Endothelial cell of umbilical vein (primary cell): ENCODE data around the gene CHRD. TPM values are rescaled to one million over a fixed set of nuclear protein-coding genes. Genes with fewer than 3 reads are reported as not detected.

ENCODE experiments used
- BruUV-seq: library from RNA; stranded (reverse); fragments of 400-500 nt; replicated peaks from 2 replicates; lab custom pipeline; 2021; lab: Mats Ljungman, UMichigan
- CTCF ChIA-PET: fragments of 300-600, 350-600 bp; sonication (Branson Sonifier 250); formaldehyde crosslinking; loops from one replicate; lab custom pipeline; 2021; ENCODE audit warnings: antibody characterized with exemption, inconsistent platforms; lab: Charles Lee
- POLR2A ChIA-PET: fragments of 300-600, 350-600 bp; sonication (Branson Sonifier 250); formaldehyde crosslinking; loops from one replicate; lab custom pipeline; 2021; ENCODE audit warnings: antibody characterized with exemption, inconsistent platforms; lab: Charles Lee
- DNase-seq: peaks from one replicate; pipeline ENCODE4 v3.0.0-alpha.2; 2011; ENCODE audit warnings: low read depth, low spot score
- FAIRE-seq: peaks from 2 replicates; lab custom pipeline; 2011; peaks lifted over from hg19 to GRCh38; lab: Jason Lieb, UNC
- H2AFZ ChIP-seq: 2 replicates; pipeline ENCODE4 v1.6.0; 2012; ENCODE audit warnings: low read depth, low read length, control low read depth, inconsistent platforms
- H3K27ac ChIP-seq: 2 replicates; pipeline ENCODE4 v1.5.1; 2011; ENCODE audit warnings: low read depth, mild to moderate bottlenecking, control low read depth, low read length, moderate library complexity; ENCODE audit not compliant: insufficient read depth
- H3K27me3 ChIP-seq, 2 experiments: 2 replicates each; pipeline versions ENCODE4 v1.6.0 to v1.6.1; 2011; ENCODE audit warnings: low read length in 2 of 2, mixed read lengths in 1 of 2; ENCODE audit not compliant: control insufficient read depth in 2 of 2, insufficient read depth in 2 of 2
- H3K36me3 ChIP-seq, 2 experiments: 2 replicates in 1 of 2; 3 replicates in 1 of 2; pipeline ENCODE4 v1.5.1; 2011; ENCODE audit warnings: low read length in 2 of 2, mild to moderate bottlenecking in 1 of 2, moderate library complexity in 1 of 2; ENCODE audit not compliant: control insufficient read depth in 2 of 2, insufficient read depth in 2 of 2; ENCODE audit errors: extremely low read depth in 1 of 2
- H3K4me1 ChIP-seq: 3 replicates; pipeline ENCODE4 v1.5.1; 2011; ENCODE audit warnings: mild to moderate bottlenecking, low read length; ENCODE audit not compliant: control insufficient read depth, insufficient read depth; ENCODE audit errors: extremely low read depth
- H3K4me2 ChIP-seq: 2 replicates; pipeline ENCODE4 v1.6.1; 2011; ENCODE audit warnings: low read length, control low read depth, mixed read lengths; ENCODE audit not compliant: insufficient read depth
- H3K4me3 ChIP-seq, 3 experiments: fragments of 200-600 bp in 1 of 3; sonication (generic), shearing (Covaris generic) in 1 of 3; replicated peaks in 1 of 3; 2 replicates each; pipeline ENCODE4 v1.5.1; 2011 to 2016; ENCODE audit warnings: control low read depth in 3 of 3, low read length in 3 of 3, mild to moderate bottlenecking in 2 of 3, inconsistent platforms in 1 of 3, low read depth in 1 of 3, moderate library complexity in 1 of 3; ENCODE audit not compliant: insufficient read depth in 1 of 3
- H3K79me2 ChIP-seq: 2 replicates; pipeline ENCODE4 v1.6.0; 2012; ENCODE audit warnings: low read length, inconsistent platforms; ENCODE audit not compliant: control insufficient read depth, insufficient read depth
- H3K9ac ChIP-seq: replicated peaks from 2 replicates; pipeline ENCODE3; 2011; ENCODE audit warnings: low read length, control low read depth; ENCODE audit not compliant: insufficient read depth; ENCODE audit errors: extremely low read depth
- H3K9me1 ChIP-seq: replicated peaks from 3 replicates; pipeline ENCODE4 v1.6.0; 2011; ENCODE audit warnings: mild to moderate bottlenecking, low read length; ENCODE audit not compliant: control insufficient read depth, insufficient read depth; ENCODE audit errors: extremely low read depth
- H3K9me3 ChIP-seq: replicated peaks from 2 replicates; pipeline ENCODE4 v1.5.1; 2012; ENCODE audit warnings: low read length, inconsistent platforms; ENCODE audit not compliant: control insufficient read depth, insufficient read depth
- H4K20me1 ChIP-seq: replicated peaks from 2 replicates; pipeline ENCODE3; 2011; ENCODE audit warnings: mild to moderate bottlenecking, low read length; ENCODE audit not compliant: control insufficient read depth, insufficient read depth; ENCODE audit errors: extremely low read depth
- CTCF ChIP-seq, 2 donors: IDR thresholded peaks; 1 replicate in 1 of 2; 2 replicates in 1 of 2; pipeline ENCODE4 v1.5.1; 2011; ENCODE audit warnings: low read length in 2 of 2, mild to moderate bottlenecking in 2 of 2, moderate library complexity in 2 of 2, control low read depth in 1 of 2, inconsistent platforms in 1 of 2, low read depth in 1 of 2; ENCODE audit not compliant: insufficient read depth in 1 of 2; ENCODE audit errors: extremely low read depth in 1 of 2
- EZH2 ChIP-seq: IDR thresholded peaks from 2 replicates; pipeline ENCODE4 v1.6.1; 2012; ENCODE audit warnings: borderline replicate concordance, low read depth, mild to moderate bottlenecking, moderate library complexity, low read length, inconsistent platforms; ENCODE audit not compliant: severe bottlenecking
- FOS ChIP-seq: IDR thresholded peaks from 2 replicates; pipeline ENCODE4 v1.6.1; 2011; ENCODE audit warnings: mild to moderate bottlenecking, low read length, moderate library complexity, borderline replicate concordance; ENCODE audit not compliant: insufficient read depth
- GATA2 ChIP-seq: IDR thresholded peaks from 2 replicates; pipeline ENCODE4 v1.7.0; 2011; ENCODE audit warnings: low read depth, mild to moderate bottlenecking, moderate library complexity, mixed read lengths, low read length; ENCODE audit not compliant: insufficient read length, insufficient read depth
- JUN ChIP-seq: IDR thresholded peaks from 2 replicates; pipeline ENCODE4 v1.6.1; 2011; ENCODE audit warnings: borderline replicate concordance, low read depth; ENCODE audit not compliant: insufficient read length, insufficient read depth
- MAX ChIP-seq: IDR thresholded peaks from 2 replicates; pipeline ENCODE4 v1.6.1; 2011; ENCODE audit not compliant: insufficient read depth, insufficient read length
- MYC ChIP-seq: IDR thresholded peaks from one replicate; pipeline ENCODE4 v1.6.1; 2011; ENCODE audit warnings: mild to moderate bottlenecking, low read depth, low read length
- POLR2A ChIP-seq: IDR thresholded peaks from 2 replicates; pipeline ENCODE4 v1.6.1; 2012; ENCODE audit warnings: low read depth, mild to moderate bottlenecking, control low read depth, low read length
- POLR2AphosphoS5 ChIP-seq: IDR thresholded peaks from 2 replicates; pipeline ENCODE4 v1.6.1; 2012; ENCODE audit warnings: low read depth, mild to moderate bottlenecking, control low read depth, low read length, moderate library complexity; ENCODE audit not compliant: insufficient read depth
- dilution Hi-C: fragments of 300-500 bp; cut with MboI; formaldehyde crosslinking; loops from one replicate; pipeline ENCODE4 v1.15.0; 2019; ENCODE audit warnings: low sequenced_read_pairs; ENCODE audit not compliant: extremely low pct_ligation_motif_present
- intact Hi-C: fragments of 100-400 bp; cut with micrococcal nuclease; formaldehyde crosslinking; loops from one replicate; pipeline ENCODE4 v1.10.0; 2022
- polyA plus RNA-seq, 4 experiments: library from polyadenylated mRNA; depleted of rRNA in 3 of 4; stranded (reverse) in 3 of 4; unstranded in 1 of 4; fragments of >200 nt; gene quantifications; 2 replicates each; pipeline versions ENCODE4 v1.2.1 to v1.2.3, GENCODE V29; 2011 to 2012; ENCODE audit warnings: missing spikeins in 1 of 4
- total RNA-seq: library from RNA; stranded (reverse); gene quantifications from 2 replicates; pipeline ENCODE4 v1.2.3, GENCODE V29; 2021

The CHRD gene
- total and polyA plus RNA-seq, 2 donors (not counting 3 experiments of a cell fraction or from before 2014, with no cell fraction given) = 0.40 to 0.54 TPM

GRCh38 chr3:184341925-184342324, 37.9 kb upstream of the CHRD start:
- peaks cover 6 to 25% of the 10 kb centered on the region in 2 experiments for H3K36me3 ChIP-seq
- H3K79me2 ChIP-seq = peaks cover 32% of the 10 kb centered on the region
- no peak overlapping the region for H2AFZ ChIP-seq
- H4K20me1 ChIP-seq = no peaks in the 10 kb centered on the region
- peaks cover 30% of the 10 kb centered on the region for H3K4me1 ChIP-seq
- no peak overlapping the region for H3K27ac ChIP-seq
- intact Hi-C loops (no loop called here), dilution Hi-C loops (no loop called here)
- H3K9me1 ChIP-seq = no peaks in the 10 kb centered on the region
- CTCF ChIA-PET = interaction anchor here (1.7 kb wide), 1 partner anchor 18 kb away, joined by 5 read pairs; no protein-coding TSS in a partner anchor
- H3K27me3 ChIP-seq = no peaks in the 10 kb centered on the region
- POLR2A ChIA-PET = no interaction called here
- BruUV-seq = no TSS peak
- no peak overlapping the region for H3K4me3 ChIP-seq
- FAIRE-seq (no peak), DNase-seq (no peak)
- H3K9me3 ChIP-seq = no peaks in the 10 kb centered on the region
- TF ChIP-seq MYC (no peak), GATA2 (no peak), JUN (no peak), POLR2AphosphoS5 (no peak), EZH2 (no peak), MAX (no peak), FOS (no peak), POLR2A (no peak), CTCF (IDR thresholded peaks at IDR 0.05; ENCODE audit: extremely low read depth in 1 of 2, insufficient read depth in 1 of 2, low read depth in 1 of 2, low read length in 2 of 2) (no peak)
- H3K9ac ChIP-seq = no peak overlapping the region
- no peak overlapping the region for H3K4me2 ChIP-seq
